Type B pancreatic cell (in vitro differentiated cells): ENCODE results near the gene DERL3. TPM values are rescaled to one million over a fixed set of nuclear protein-coding genes. Genes with fewer than 3 reads are reported as not detected.

Experiments used
- DNase-seq: peaks from one replicate; pipeline ENCODE4 v3.0.0; 2021; ENCODE audit warnings: mixed read lengths; ENCODE audit not compliant: unreplicated experiment; ENCODE audit errors: extremely low spot score
- H3K27ac Mint-ChIP-seq: 2 replicates; pipeline ENCODE4 v1.8.0; 2021; ENCODE audit warnings: mild to moderate bottlenecking, mixed read lengths
- H3K27me3 Mint-ChIP-seq: 2 replicates; pipeline ENCODE4 v1.8.0; 2021; ENCODE audit warnings: mixed read lengths
- H3K36me3 Mint-ChIP-seq: 2 replicates; pipeline ENCODE4 v1.8.0; 2021; ENCODE audit warnings: mixed read lengths
- H3K4me1 Mint-ChIP-seq: one replicate; pipeline ENCODE4 v1.8.0; 2021; ENCODE audit warnings: mixed read lengths; ENCODE audit not compliant: unreplicated experiment
- H3K4me3 Mint-ChIP-seq: 2 replicates; pipeline ENCODE4 v1.8.0; 2021; ENCODE audit warnings: mild to moderate bottlenecking, mixed read lengths
- H3K9me3 Mint-ChIP-seq: 2 replicates; pipeline ENCODE4 v1.8.0; 2021; ENCODE audit warnings: mixed read lengths
- CTCF ChIP-seq: fragments of 200-600 bp; sonication (generic); conservative IDR thresholded peaks from 2 replicates; pipeline ENCODE4 v1.5.0; 2021; ENCODE audit warnings: antibody characterized with exemption, mild to moderate bottlenecking
- total RNA-seq: library from RNA; stranded (reverse); gene quantifications from 2 replicates; pipeline ENCODE4 v1.2.1, GENCODE V29; 2021; ENCODE audit warnings: low replicate concordance

Gene DERL3
- total RNA-seq, 1 donor from 2014 or later = 9.5 TPM

GRCh38 chr22:23844739-23845202 is 6.0 kb upstream of the DERL3 start:
- Mint-ChIP-seq H3K27ac (no peak overlapping the region), H3K27me3 (peaks cover 17% of the 10 kb centered on the region), H3K9me3 (no peaks in the 10 kb centered on the region), H3K4me3 (no peak overlapping the region), H3K4me1 (peaks cover 28% of the 10 kb centered on the region), H3K36me3 (no peaks in the 10 kb centered on the region)
- DNase-seq = no peak
- TF ChIP-seq CTCF = no peak

GRCh38 chr22:23842599-23842998 is 3.8 kb upstream of the DERL3 start:
- peaks cover 4% of the 10 kb centered on the region for H3K36me3 Mint-ChIP-seq
- H3K9me3 Mint-ChIP-seq = no peaks in the 10 kb centered on the region
- peak overlapping the region; percentile 58 for H3K27ac Mint-ChIP-seq
- peaks cover 45% of the 10 kb centered on the region for H3K4me1 Mint-ChIP-seq
- H3K27me3 Mint-ChIP-seq = peaks cover 24% of the 10 kb centered on the region
- TF ChIP-seq CTCF = no peak
- DNase-seq = no peak
- H3K4me3 Mint-ChIP-seq = no peak overlapping the region

- Mint-ChIP-seq H3K27me3 (peaks cover 24% of the 10 kb centered on the region), H3K4me1 (peaks cover 45% of the 10 kb centered on the region), H3K27ac (no peak overlapping the region), H3K9me3 (no peaks in the 10 kb centered on the region), H3K36me3 (peaks cover 4% of the 10 kb centered on the region), H3K4me3 (no peak overlapping the region)
- no peak for DNase-seq
- TF ChIP-seq CTCF = no peak
Measured at GRCh38 chr22:23841736-23842445, 3.1 kb upstream of the DERL3 start.

- TF ChIP-seq CTCF = no peak
- Mint-ChIP-seq H3K27me3 (peaks cover 24% of the 10 kb centered on the region), H3K4me3 (no peak overlapping the region), H3K9me3 (no peaks in the 10 kb centered on the region), H3K27ac (no peak overlapping the region), H3K36me3 (peaks cover 4% of the 10 kb centered on the region), H3K4me1 (peaks cover 40% of the 10 kb centered on the region)
- no peak for DNase-seq
Measured at GRCh38 chr22:23841292-23841691, 2.5 kb upstream of the DERL3 start.

GRCh38 chr22:23840026-23840425 is 1.2 kb upstream of the DERL3 start:
- Mint-ChIP-seq H3K4me1 (peaks cover 35% of the 10 kb centered on the region), H3K4me3 (peak overlapping the region; percentile 91), H3K36me3 (peaks cover 8% of the 10 kb centered on the region), H3K9me3 (no peaks in the 10 kb centered on the region), H3K27ac (peak overlapping the region; percentile 55), H3K27me3 (peaks cover 24% of the 10 kb centered on the region)
- no peak for DNase-seq
- TF ChIP-seq CTCF = no peak
